Measurements from ENCODE around the gene FOXC1. TPM values are rescaled to one million over a fixed set of nuclear protein-coding genes. Genes with fewer than 3 reads are reported as not detected.

The FOXC1 gene
- total RNA-seq, 1 experiment from 2014 or later: not detected

DNA sequence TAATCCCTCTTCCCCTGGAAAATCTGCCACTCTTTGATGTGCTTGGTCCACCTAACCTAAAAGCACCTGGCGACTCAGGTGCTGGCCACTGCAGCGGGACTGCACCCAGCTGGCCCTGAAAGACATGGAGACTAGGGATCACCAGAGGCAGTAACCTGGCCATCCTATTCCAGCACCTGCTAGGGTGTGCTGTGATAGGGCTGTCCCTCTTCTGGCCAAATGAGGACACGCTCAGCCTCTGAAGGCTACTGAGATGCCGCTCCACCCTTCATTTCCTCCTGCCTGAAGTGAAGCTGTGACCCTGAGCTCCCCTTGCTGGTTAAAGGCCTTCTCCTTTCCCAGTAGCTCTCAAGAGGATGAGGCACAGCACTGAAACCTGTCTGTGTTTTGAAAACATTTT lies 24.4 kb downstream of the FOXC1 start:
- Mint-ChIP-seq H3K4me1 (peaks cover 0 to 3% of the 10 kb centered on the region in 2 experiments; a peak in 1 of 4 replicates), H3K27ac (no peak overlapping the region), H3K27me3 (ENCODE audit: low read depth) (peaks cover 62% of the 10 kb centered on the region), H3K9me3 (no peaks in the 10 kb centered on the region), H3K36me3 (ENCODE audit: insufficient read depth in 1 of 3, low read depth in 3 of 3) (no peaks in the 10 kb centered on the region), H3K4me3 (no peak overlapping the region)
- Histone ChIP-seq H3T11ph (ENCODE audit: low read length) (no peak overlapping the region), H2BK20ac (ENCODE audit: low read depth, low read length, poor library complexity, severe bottlenecking) (no peak overlapping the region), H3K4me1 (ENCODE audit: insufficient read depth, low read length) (no peaks in the 10 kb centered on the region), H4K20me1 (ENCODE audit: control insufficient read depth, insufficient read depth, insufficient read length) (no peaks in the 10 kb centered on the region), H4K91ac (ENCODE audit: insufficient read length, low read depth, low read length) (no peak overlapping the region), H4K5ac (ENCODE audit: insufficient read length, low read depth, low read length) (no peak overlapping the region), H3K14ac (ENCODE audit: insufficient read depth, low read length) (no peak overlapping the region), H3K23ac (ENCODE audit: insufficient read length, low read depth, low read length) (no peak overlapping the region), H3K27me3 (ENCODE audit: insufficient read depth, low read length) (no peaks in the 10 kb centered on the region), H3K79me1 (ENCODE audit: insufficient read depth, low read depth, low read length, poor library complexity, severe bottlenecking) (no peaks in the 10 kb centered on the region), H3K9ac (ENCODE audit: extremely low read depth, insufficient read length, low read length) (no peak overlapping the region), H3K4me2 (ENCODE audit: insufficient read depth, insufficient read length, low read length) (no peak overlapping the region), H4K8ac (replicated peaks; ENCODE audit: insufficient read length, low read depth, low read length) (no peak overlapping the region), H2BK12ac (ENCODE audit: insufficient read length, low read depth, low read length) (no peak overlapping the region), H2BK5ac (ENCODE audit: insufficient read length, low read length) (no peak overlapping the region), H2BK120ac (ENCODE audit: low read depth, low read length, poor library complexity, severe bottlenecking) (no peak overlapping the region), H3K9me3 (ENCODE audit: control insufficient read depth, low read depth, low read length) (no peaks in the 10 kb centered on the region), H2BK15ac (ENCODE audit: low read depth, low read length) (no peak overlapping the region), H3K4ac (ENCODE audit: low read depth, low read length) (no peak overlapping the region), H3K23me2 (ENCODE audit: insufficient read length, low read depth, low read length, poor library complexity, severe bottlenecking) (no peaks in the 10 kb centered on the region), H3K79me2 (ENCODE audit: insufficient read depth, low read length) (no peaks in the 10 kb centered on the region), H3K18ac (ENCODE audit: insufficient read length, low read depth, low read length) (no peak overlapping the region), H3K27ac (ENCODE audit: insufficient read length, low read depth, low read length) (no peak overlapping the region), H2AFZ (ENCODE audit: low read length) (no peak overlapping the region), H2AK5ac (ENCODE audit: insufficient read length, low read length) (no peak overlapping the region), H3K56ac (ENCODE audit: insufficient read length, low read depth, low read length) (no peak overlapping the region)
- no peak for DNase-seq
- no CpG with 5 or more reads among the region's 4 CpGs for WGBS (ENCODE audit: extremely low coverage, insufficient read length, low lambda C conversion rate)
- TF ChIP-seq, protein P1, sequence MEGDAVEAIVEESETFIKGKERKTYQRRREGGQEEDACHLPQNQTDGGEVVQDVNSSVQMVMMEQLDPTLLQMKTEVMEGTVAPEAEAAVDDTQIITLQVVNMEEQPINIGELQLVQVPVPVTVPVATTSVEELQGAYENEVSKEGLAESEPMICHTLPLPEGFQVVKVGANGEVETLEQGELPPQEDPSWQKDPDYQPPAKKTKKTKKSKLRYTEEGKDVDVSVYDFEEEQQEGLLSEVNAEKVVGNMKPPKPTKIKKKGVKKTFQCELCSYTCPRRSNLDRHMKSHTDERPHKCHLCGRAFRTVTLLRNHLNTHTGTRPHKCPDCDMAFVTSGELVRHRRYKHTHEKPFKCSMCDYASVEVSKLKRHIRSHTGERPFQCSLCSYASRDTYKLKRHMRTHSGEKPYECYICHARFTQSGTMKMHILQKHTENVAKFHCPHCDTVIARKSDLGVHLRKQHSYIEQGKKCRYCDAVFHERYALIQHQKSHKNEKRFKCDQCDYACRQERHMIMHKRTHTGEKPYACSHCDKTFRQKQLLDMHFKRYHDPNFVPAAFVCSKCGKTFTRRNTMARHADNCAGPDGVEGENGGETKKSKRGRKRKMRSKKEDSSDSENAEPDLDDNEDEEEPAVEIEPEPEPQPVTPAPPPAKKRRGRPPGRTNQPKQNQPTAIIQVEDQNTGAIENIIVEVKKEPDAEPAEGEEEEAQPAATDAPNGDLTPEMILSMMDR (conservative IDR thresholded peaks at IDR 0.05): no peak

Data from H9 (cell line).